Transverse colon (tissue), 4 donors: ENCODE results near the gene RHOV. TPM values are rescaled to one million over a fixed set of nuclear protein-coding genes. Genes with fewer than 3 reads are reported as not detected.
A peak's percentile ranks its signal among the peaks of the same experiment; 100 is the strongest.

Experiments
- DNase-seq: peaks from one replicate; pipeline ENCODE4 v3.0.0-alpha.2; 2019
- H3K27ac ChIP-seq, 4 donors: fragments of 200-600 bp; sonication (generic); 2 replicates each; pipeline ENCODE4 v1.5.1; 2016 to 2018; ENCODE audit warnings: inconsistent platforms in 4 of 4
- H3K27me3 ChIP-seq: fragments of 200-600 bp; sonication (generic); 2 replicates; pipeline ENCODE4 v1.5.1; 2017; ENCODE audit warnings: inconsistent platforms
- H3K36me3 ChIP-seq, 4 donors: fragments of 200-600 bp; sonication (generic); 2 replicates each; pipeline ENCODE4 v1.5.1; 2017 to 2019; ENCODE audit warnings: inconsistent platforms in 4 of 4
- H3K4me1 ChIP-seq, 4 donors: fragments of 200-600 bp; sonication (generic); 2 replicates each; pipeline ENCODE4 v1.5.1; 2017 to 2020; ENCODE audit warnings: inconsistent platforms in 4 of 4
- H3K4me3 ChIP-seq, 4 donors: fragments of 200-600 bp; sonication (generic); 1 replicate in 1 of 4; 2 replicates in 3 of 4; pipeline versions ENCODE4 v1.5.1 to v1.6.1; 2017 to 2019; ENCODE audit warnings: inconsistent platforms in 4 of 4
- H3K9me3 ChIP-seq, 2 donors: fragments of 200-600 bp; sonication (generic); 2 replicates each; pipeline ENCODE4 v1.5.1; 2017 to 2019; ENCODE audit warnings: inconsistent platforms in 2 of 2
- EP300 ChIP-seq: sonication (generic); formaldehyde crosslinking; IDR thresholded peaks from one replicate; pipeline ENCODE4 v1.6.1; 2017; ENCODE audit warnings: antibody characterized with exemption, low read depth
- POLR2A ChIP-seq: fragments of 450-650 bp; IDR thresholded peaks from one replicate; pipeline ENCODE4 v1.6.1; 2016; ENCODE audit warnings: antibody characterized with exemption, mild to moderate bottlenecking, moderate library complexity
- POLR2AphosphoS5 ChIP-seq, 3 donors: sonication (generic); formaldehyde crosslinking; IDR thresholded peaks; one replicate each; pipeline ENCODE4 v1.6.1; 2016; ENCODE audit warnings: antibody characterized with exemption in 3 of 3
- WGBS, 2 donors: methylation state at CpG; one replicate each; pipeline ENCODE4 v1.1.5; 2018; ENCODE audit warnings: low coverage in 1 of 2; 5-methylcytosine and 5-hydroxymethylcytosine counted together
- in situ Hi-C, 4 donors: fragments of 200-750 bp; cut with MboI; loops; one replicate each; pipeline versions ENCODE4 v1.15.0 to v1.15.1; 2017; ENCODE audit warnings: low sequenced_read_pairs in 3 of 4, low pct_ligation_motif_present in 1 of 4, low pct_unique_long_range_greater_than_20kb in 1 of 4
- intact Hi-C: fragments of 100-400 bp; cut with DNase I; formaldehyde crosslinking; loops from one replicate; pipeline ENCODE4 v1.15.1; 2023; ENCODE audit warnings: low total_unique reads
- total RNA-seq, 4 donors: library from RNA; depleted of rRNA; stranded (reverse); fragments of >200 nt; gene quantifications; one replicate each; pipeline ENCODE4 v1.1.0, GENCODE V29; 2016
- TF ChIP-seq, protein P1 (sequence below), 5 experiments: fragments of 200-600 bp in 3 of 5; fragments of 450-650 bp in 2 of 5; sonication (generic) in 3 of 5; IDR thresholded peaks; 1 replicate in 2 of 5; 2 replicates in 3 of 5; pipeline ENCODE4 v1.5.1; 2016 to 2017; ENCODE audit warnings: antibody characterized with exemption in 5 of 5, inconsistent platforms in 3 of 5, mild to moderate bottlenecking in 2 of 5, moderate library complexity in 1 of 5

RHOV gene
- total RNA-seq, 4 donors from 2014 or later, result 2.7 to 6.7 (median 4.0) TPM

DNA sequence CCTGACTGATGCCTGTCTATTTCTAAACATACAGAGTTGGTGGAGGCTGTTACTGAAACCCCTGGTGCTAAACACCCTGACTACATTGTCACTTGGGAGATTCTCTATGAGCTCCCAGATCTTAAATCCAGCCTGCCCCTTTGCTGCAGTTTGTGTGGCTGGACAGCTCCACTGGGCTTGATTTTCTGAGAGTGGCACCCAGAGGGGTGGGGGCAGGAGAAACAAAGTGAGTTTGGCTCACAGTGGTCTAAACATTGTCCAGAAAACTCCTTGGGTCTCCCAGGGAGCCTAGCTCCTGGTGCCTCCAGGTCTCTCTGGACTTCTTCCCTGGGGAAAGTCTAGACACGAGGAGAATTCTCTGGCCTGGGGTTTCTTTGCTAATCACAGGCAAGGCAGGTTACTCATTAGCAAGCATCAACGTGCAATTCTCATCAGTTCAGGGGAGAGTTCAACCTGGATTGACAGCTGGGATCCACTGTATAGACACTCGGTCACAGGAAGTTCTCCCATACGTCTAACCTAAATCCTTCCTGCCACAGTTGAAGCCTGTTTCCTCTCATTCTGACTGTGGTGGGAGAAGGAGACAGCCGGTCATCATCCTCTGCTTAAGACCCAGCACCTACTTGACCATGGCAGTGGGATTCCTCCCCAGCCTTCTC, 48.0 kb upstream of the RHOV start:
- H3K4me1 ChIP-seq, result peaks cover 13 to 38% (median 31%) of the 10 kb centered on the region in 4 donors
- 43% methylated on average over 5 of the region's 5 CpGs; no CpG with 5 or more reads in 1 of the 2 donors for WGBS, 2 donors
- in situ Hi-C loops, result loop anchor here in 1 of 4 donors (25.0 kb wide), 1 partner anchor 90 kb away; no protein-coding TSS in a partner anchor

DNA sequence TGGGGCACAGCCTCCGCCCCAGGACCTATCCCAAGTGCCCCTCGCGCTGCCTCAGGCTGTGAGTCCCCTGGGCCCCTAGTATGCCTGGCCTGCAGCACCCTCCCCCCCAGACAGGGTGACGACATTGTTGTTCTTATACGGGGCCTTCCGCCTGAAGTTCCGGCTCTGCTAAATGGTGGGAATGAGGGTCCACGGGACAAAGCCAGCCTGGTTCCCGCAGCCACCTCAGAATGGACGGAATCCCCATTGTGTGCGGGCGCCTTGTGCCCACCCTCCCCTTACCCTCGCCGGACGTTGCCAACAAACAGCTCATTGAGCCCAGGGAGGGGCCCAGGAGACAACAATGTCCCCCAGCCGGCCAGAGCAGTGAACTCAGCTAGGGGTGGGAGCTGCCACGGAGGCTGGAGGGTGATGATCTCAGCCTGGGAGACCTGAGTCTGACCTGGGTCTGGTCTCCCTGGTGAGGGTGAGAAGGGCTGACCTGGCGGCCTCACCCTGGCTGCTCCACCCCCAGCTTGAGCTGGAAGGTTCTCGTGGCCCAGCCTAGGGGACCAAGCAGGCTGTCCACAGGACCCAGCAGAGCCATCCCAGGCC, 44.9 kb upstream of the RHOV start:
- Histone ChIP-seq H3K4me1 (peaks cover 0 to 20% (median 14%) of the 10 kb centered on the region in 4 donors), H3K36me3 (no peaks in the 10 kb centered on the region), H3K27me3 (no peaks in the 10 kb centered on the region), H3K4me3 (no peak overlapping the region), H3K9me3 (no peaks in the 10 kb centered on the region), H3K27ac (peak overlapping the region in 1 of 4 donors; percentile 17)
- no peak for DNase-seq
- in situ Hi-C loops (loop anchor here in 1 of 4 donors (25.0 kb wide), 1 partner anchor 93 kb away; no protein-coding TSS in a partner anchor), intact Hi-C loops (no loop called here)
- TF ChIP-seq POLR2AphosphoS5 (IDR thresholded peaks at IDR 0.05), result no peak
- no peak for TF ChIP-seq EP300
- no peak for TF ChIP-seq POLR2A
- TF ChIP-seq, protein P1, sequence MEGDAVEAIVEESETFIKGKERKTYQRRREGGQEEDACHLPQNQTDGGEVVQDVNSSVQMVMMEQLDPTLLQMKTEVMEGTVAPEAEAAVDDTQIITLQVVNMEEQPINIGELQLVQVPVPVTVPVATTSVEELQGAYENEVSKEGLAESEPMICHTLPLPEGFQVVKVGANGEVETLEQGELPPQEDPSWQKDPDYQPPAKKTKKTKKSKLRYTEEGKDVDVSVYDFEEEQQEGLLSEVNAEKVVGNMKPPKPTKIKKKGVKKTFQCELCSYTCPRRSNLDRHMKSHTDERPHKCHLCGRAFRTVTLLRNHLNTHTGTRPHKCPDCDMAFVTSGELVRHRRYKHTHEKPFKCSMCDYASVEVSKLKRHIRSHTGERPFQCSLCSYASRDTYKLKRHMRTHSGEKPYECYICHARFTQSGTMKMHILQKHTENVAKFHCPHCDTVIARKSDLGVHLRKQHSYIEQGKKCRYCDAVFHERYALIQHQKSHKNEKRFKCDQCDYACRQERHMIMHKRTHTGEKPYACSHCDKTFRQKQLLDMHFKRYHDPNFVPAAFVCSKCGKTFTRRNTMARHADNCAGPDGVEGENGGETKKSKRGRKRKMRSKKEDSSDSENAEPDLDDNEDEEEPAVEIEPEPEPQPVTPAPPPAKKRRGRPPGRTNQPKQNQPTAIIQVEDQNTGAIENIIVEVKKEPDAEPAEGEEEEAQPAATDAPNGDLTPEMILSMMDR (IDR thresholded peaks at IDR 0.05), result no peak
- whole genome bisulfite sequencing, 2 donors, result 90% methylated on average over 18 of the region's 19 CpGs; no CpG with 5 or more reads in 1 of the 2 donors

More for the DNA sequence above, 48.0 kb upstream of the RHOV start:
- intact Hi-C loops, result no loop called here
- Histone ChIP-seq H3K4me3 (no peak overlapping the region), H3K27me3 (peaks cover 20% of the 10 kb centered on the region), H3K36me3 (no peaks in the 10 kb centered on the region), H3K9me3 (no peaks in the 10 kb centered on the region), H3K27ac (peak overlapping the region in 1 of 4 donors; percentile 28)
- DNase-seq, result no peak
- TF ChIP-seq EP300, result no peak
- no peak for TF ChIP-seq POLR2A
- TF ChIP-seq POLR2AphosphoS5 (IDR thresholded peaks at IDR 0.05), result no peak
- TF ChIP-seq, protein P1 (IDR thresholded peaks at IDR 0.05), result no peak

DNA sequence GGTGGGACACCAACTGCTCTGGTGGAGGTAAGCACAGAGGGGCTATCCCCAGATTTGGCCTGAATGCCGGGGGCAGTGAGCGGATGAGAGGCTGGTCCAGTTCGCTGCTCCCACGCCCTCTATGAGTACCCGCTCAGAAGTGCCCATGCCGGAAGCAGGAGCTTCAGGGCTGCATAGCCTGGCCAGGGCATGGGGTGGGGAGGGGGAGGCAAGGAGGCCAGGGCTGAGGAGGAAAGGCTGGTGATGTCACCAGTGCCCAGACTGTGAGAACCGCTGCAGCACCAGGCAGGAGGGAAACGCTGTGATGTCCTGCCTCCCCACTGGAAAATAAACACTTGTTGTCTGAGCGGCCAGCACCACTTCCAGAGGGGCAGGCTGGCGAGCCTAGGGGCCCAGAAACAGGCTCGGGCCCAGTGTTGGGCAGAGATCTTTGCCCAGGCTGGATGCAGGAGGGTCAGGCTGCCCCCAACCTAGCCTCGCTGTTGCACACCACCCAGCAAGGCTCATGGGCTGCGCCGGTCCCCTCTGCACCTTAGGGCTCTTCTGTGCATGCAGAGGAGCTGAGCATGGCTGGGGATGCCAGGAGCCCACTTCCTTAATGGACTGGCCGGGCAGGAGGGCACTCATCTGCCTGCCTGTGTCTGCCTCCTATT, 44.2 kb upstream of the RHOV start:
- in situ Hi-C loops (loop anchor here in 1 of 4 donors (25.0 kb wide), 1 partner anchor 94 kb away; no protein-coding TSS in a partner anchor), intact Hi-C loops (no loop called here)
- no peaks in the 10 kb centered on the region for H3K9me3 ChIP-seq
- H3K27me3 ChIP-seq, result no peaks in the 10 kb centered on the region
- no peaks in the 10 kb centered on the region for H3K36me3 ChIP-seq
- no peak for TF ChIP-seq EP300
- H3K4me1 ChIP-seq, result peaks cover 0 to 18% (median 13%) of the 10 kb centered on the region in 4 donors
- peak overlapping the region in 2 of 4 donors; percentile 9 to 17 for H3K27ac ChIP-seq
- H3K4me3 ChIP-seq, result no peak overlapping the region
- DNase-seq, result no peak
- WGBS, 2 donors, result 85% methylated on average over 13 of the region's 15 CpGs; no CpG with 5 or more reads in 1 of the 2 donors

DNA sequence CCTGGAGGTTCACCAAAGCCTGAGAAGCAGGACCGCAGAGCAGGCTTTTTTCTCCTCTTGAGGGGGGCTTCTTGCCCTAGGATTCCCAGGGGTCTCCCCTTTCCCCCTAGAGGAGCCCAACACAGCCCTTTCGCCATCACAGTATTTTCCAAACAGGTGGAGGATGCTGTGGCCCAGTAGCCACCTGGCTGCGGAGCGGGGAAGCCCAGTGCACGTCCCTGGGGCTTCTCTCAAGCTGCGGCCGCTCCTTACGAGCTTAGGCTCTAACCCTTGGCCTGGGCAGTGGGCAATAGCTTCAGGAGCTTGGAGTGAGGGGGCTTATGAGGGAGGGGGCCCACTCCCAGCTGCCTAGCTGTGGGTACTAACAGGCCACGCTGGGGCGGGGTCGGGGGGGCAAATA, 43.6 kb upstream of the RHOV start:
- Histone ChIP-seq H3K4me1 (peaks cover 0 to 11% (median 7%) of the 10 kb centered on the region in 4 donors), H3K9me3 (no peaks in the 10 kb centered on the region), H3K27ac (peak overlapping the region in 1 of 4 donors; percentile 9), H3K27me3 (no peaks in the 10 kb centered on the region), H3K36me3 (no peaks in the 10 kb centered on the region), H3K4me3 (no peak overlapping the region)
- no peak for TF ChIP-seq POLR2AphosphoS5 (IDR thresholded peaks at IDR 0.05)
- TF ChIP-seq EP300, result no peak
- TF ChIP-seq POLR2A, result no peak
- TF ChIP-seq, protein P1 (IDR thresholded peaks at IDR 0.05), result no peak
- no peak for DNase-seq
- in situ Hi-C loops (loop anchor here in 1 of 4 donors (25.0 kb wide), 1 partner anchor 95 kb away; no protein-coding TSS in a partner anchor), intact Hi-C loops (no loop called here)
- WGBS, 2 donors, result 71% methylated on average over 11 of the region's 11 CpGs; no CpG with 5 or more reads in 1 of the 2 donors
